AG04450 (cell line): ENCODE results near the gene FAM187B. TPM values are rescaled to one million over a fixed set of nuclear protein-coding genes. Genes with fewer than 3 reads are reported as not detected.

Source experiments
- CTCF ChIA-PET: fragments of 300-600, 350-600 bp; formaldehyde crosslinking; extraction: SDS; loops from one replicate; lab custom pipeline; 2022; ENCODE audit warnings: antibody characterized with exemption, inconsistent platforms; lab: Charles Lee
- POLR2A ChIA-PET: fragments of 350-600 bp; formaldehyde crosslinking; extraction: SDS; loops from one replicate; lab custom pipeline; 2021; ENCODE audit warnings: antibody characterized with exemption, inconsistent platforms; lab: Yijun Ruan, JAX
- DNase-seq: peaks from one replicate; pipeline ENCODE4 v3.0.0-alpha.2; 2011; ENCODE audit warnings: low read depth, low spot score
- H3K27ac ChIP-seq: one replicate; pipeline ENCODE4 v1.5.1; 2012; ENCODE audit warnings: low read depth, low read length, control low read depth
- H3K27me3 ChIP-seq: one replicate; pipeline ENCODE4 v1.6.0; 2012; ENCODE audit warnings: low read length; ENCODE audit not compliant: control insufficient read depth, insufficient read depth
- H3K4me3 ChIP-seq: 2 replicates; pipeline ENCODE4 v1.5.1; 2011; ENCODE audit warnings: mild to moderate bottlenecking, low read depth, low read length, control low read depth
- H3K9me3 ChIP-seq: 2 replicates; pipeline ENCODE4 v1.5.1; 2012; ENCODE audit warnings: low read length; ENCODE audit not compliant: control insufficient read depth, insufficient read depth
- polyA plus RNA-seq: library from polyadenylated mRNA; depleted of rRNA; stranded (reverse); fragments of >200 nt; gene quantifications from 2 replicates; pipeline ENCODE4 v1.2.3, GENCODE V29; 2011
- TF ChIP-seq, protein P1 (sequence below): IDR thresholded peaks from 2 replicates; pipeline ENCODE4 v1.5.1; 2011; ENCODE audit warnings: low read depth, low read length, control low read depth, inconsistent platforms

Gene FAM187B
- polyA plus RNA-seq, 1 experiment, result not detected

DNA sequence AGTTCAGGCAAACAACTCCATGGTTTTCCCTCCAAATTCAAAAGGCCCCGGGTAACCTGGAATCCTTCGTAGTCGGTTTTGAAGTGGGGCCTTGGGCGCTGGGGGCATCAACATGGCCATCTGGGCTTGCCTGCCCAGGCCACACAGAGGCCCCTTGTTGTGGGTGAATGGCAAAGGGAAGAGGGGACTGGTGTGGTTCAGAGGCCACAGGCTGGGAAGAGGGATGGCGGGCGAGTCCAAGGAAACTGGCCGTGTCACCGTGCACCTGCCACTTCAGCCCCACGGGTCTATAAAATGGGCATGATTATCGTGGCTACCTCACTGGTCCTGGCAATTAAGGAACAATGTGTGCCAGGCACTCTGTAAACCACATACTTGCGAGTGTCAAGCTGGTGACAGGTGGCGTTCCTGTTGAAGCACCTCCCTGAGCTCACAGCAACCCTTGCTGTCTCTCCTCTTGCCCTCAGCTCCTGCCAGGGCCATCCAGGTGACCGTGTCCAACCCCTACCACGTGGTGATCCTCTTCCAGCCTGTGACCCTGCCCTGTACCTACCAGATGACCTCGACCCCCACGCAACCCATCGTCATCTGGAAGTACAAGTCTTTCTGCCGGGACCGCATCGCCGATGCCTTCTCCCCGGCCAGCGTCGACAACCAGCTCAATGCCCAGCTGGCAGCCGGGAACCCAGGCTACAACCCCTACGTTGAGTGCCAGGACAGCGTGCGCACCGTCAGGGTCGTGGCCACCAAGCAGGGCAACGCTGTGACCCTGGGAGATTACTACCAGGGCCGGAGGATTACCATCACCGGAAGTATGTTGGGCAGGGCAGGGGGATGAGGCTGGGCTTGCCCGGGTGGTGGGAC is 21.5 kb upstream of the FAM187B start:
- CTCF ChIA-PET, result no interaction called here
- no peak for DNase-seq
- POLR2A ChIA-PET, result no interaction called here

DNA sequence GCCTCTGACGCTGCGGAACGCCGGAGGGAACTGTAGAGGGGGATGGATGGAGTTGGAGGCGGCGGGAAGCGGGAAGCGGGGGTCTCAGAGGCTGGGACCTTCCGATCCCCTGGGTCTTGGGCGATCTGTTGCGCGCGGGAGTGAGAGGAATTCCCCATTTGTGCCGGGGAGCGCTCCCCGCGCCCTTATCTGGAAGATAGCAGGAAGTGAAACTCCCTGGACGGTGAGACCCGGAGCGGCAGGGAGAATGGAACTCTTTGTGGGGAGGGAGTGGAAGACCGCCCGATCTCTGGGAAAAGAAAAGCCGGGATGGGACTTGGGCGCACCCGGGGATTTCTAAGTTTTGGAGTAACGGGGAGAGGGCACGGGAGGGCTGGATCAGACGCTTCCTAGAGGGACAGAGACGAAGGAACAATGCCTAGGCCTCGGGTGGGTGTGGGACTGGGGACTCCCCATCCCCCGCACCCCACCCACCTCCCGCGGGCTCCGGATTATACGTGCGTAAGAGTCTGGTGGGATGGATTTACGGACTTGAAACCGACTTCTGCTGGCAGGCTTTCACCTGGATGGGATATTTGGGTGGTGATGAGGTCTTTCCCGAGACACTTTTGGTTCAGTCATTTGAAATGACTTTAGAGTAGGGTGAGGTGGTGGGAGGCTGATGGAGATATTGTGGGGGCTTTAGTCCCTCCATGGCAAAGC is 20.8 kb upstream of the FAM187B start:
- peaks cover 37% of the 10 kb centered on the region for H3K27me3 ChIP-seq
- POLR2A ChIA-PET, result no interaction called here
- H3K27ac ChIP-seq, result no peak overlapping the region
- TF ChIP-seq, protein P1, sequence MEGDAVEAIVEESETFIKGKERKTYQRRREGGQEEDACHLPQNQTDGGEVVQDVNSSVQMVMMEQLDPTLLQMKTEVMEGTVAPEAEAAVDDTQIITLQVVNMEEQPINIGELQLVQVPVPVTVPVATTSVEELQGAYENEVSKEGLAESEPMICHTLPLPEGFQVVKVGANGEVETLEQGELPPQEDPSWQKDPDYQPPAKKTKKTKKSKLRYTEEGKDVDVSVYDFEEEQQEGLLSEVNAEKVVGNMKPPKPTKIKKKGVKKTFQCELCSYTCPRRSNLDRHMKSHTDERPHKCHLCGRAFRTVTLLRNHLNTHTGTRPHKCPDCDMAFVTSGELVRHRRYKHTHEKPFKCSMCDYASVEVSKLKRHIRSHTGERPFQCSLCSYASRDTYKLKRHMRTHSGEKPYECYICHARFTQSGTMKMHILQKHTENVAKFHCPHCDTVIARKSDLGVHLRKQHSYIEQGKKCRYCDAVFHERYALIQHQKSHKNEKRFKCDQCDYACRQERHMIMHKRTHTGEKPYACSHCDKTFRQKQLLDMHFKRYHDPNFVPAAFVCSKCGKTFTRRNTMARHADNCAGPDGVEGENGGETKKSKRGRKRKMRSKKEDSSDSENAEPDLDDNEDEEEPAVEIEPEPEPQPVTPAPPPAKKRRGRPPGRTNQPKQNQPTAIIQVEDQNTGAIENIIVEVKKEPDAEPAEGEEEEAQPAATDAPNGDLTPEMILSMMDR, result no peak
- H3K4me3 ChIP-seq, result no peak overlapping the region
- no peaks in the 10 kb centered on the region for H3K9me3 ChIP-seq
- no peak for DNase-seq
- CTCF ChIA-PET, result no interaction called here

More for the DNA sequence above, 21.5 kb upstream of the FAM187B start:
- Histone ChIP-seq H3K27me3 (peaks cover 37% of the 10 kb centered on the region), H3K9me3 (no peaks in the 10 kb centered on the region), H3K4me3 (no peak overlapping the region), H3K27ac (no peak overlapping the region)
- TF ChIP-seq, protein P1, result no peak

DNA sequence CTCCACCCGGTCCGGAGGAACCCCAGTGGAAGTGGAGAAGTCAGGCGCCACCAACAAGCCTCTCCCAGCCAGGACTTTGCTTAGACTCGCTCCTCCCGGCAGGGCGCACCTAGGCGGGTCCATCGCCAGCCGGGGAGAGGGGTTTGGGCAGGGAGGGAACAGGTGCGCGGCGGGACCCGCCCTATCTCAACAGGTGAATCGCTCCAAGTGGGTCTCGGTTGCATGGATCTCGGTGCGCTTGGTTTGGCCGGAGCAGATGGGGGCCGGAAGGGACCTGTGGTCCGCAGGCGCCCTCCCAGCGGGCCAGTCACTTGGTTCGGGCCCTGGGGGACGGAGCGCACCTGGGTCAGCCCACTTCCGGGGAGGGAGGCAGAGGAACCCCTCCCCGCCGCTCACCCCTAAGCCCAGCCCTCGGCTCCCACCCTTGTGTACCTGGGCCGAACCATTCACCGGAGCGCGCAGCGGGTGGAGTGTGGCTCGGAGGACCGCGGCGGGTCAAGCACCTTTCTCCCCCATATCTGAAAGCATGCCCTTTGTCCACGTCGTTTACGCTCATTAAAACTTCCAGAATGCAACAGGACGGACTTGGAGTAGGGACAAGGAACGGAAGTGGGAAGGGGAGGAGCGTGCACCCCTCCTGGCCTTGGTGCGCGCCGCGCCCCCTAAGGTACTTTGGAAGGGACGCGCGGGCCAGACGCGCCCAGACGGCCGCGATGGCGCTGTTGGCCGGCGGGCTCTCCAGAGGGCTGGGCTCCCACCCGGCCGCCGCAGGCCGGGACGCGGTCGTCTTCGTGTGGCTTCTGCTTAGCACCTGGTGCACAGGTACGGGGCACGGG is 20.0 kb upstream of the FAM187B start, which contains the start of gene LSR:
TSS of gene LSR (plus strand) at position 693 of the 836 bp plus-strand sequence. CDS start at position 714, 21 bp downstream.
- POLR2A ChIA-PET, result no interaction called here

DNA sequence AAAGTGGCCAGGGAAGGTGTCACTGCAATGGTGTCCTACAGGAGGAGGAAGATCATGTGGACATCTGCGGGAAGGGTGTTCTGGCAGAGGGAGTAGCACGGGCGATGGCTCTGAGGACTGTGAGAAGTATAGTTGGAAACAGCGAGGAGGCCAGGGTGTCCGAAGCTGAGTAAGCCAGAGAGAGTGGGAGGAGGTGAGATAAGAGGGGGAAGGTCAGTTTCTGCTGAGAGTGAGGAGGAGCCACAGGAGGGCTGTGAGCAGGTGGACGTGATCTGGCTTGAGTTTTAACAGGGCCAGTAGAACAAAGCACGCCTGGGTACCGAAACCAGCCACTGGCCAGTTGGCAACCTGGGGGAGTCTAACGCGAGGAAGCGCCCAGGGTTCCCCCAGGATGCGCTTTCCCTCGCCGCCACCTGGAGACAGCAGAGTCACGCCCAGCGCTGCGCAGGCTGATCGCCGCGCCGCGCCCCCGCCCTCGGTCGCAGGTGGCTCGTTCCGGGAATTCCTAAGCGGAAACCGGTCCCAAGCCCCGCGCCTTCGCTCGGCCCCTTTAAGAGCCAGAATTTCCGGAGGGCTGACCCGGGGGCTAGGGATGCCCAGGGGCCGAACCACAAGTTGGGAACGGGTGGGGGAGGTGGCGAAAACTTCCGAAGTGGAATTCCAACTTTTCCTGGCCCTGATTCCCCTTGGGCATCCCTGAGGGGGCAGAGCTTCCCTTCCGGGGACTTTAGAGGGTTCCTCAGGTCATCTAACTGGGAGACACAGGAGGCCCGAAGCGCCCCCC is 19.2 kb upstream of the FAM187B start:
- no peak overlapping the region for H3K4me3 ChIP-seq
- POLR2A ChIA-PET, result no interaction called here
- H3K9me3 ChIP-seq, result no peaks in the 10 kb centered on the region
- TF ChIP-seq, protein P1, result no peak
- CTCF ChIA-PET, result no interaction called here
- no peak for DNase-seq
- peaks cover 37% of the 10 kb centered on the region for H3K27me3 ChIP-seq
- H3K27ac ChIP-seq, result no peak overlapping the region

More for the DNA sequence above, 20.0 kb upstream of the FAM187B start, which contains the start of gene LSR:
- no peak within 1 kb of the TSS for H3K4me3 ChIP-seq
- TF ChIP-seq, protein P1, result no peak
- no peaks in the 10 kb centered on the region for H3K9me3 ChIP-seq
- H3K27me3 ChIP-seq, result peaks cover 37% of the 10 kb centered on the region
- H3K27ac ChIP-seq, result no peak within 1 kb of the TSS
- DNase-seq, result no peak
- CTCF ChIA-PET, result no interaction called here
